Sigmoid colon (tissue), 4 donors: Measurements from ENCODE around the gene DOK6.

ENCODE experiments used
- POLR2A ChIP-seq, 2 donors: fragments of 450-650 bp; IDR thresholded peaks; one replicate each; pipeline ENCODE4 v1.6.1; 2016; ENCODE audit warnings: antibody characterized with exemption in 2 of 2, mild to moderate bottlenecking in 2 of 2, moderate library complexity in 2 of 2
- POLR2AphosphoS5 ChIP-seq, 4 donors: sonication (generic); formaldehyde crosslinking; IDR thresholded peaks; one replicate each; pipeline ENCODE4 v1.6.1; 2017; ENCODE audit warnings: antibody characterized with exemption in 4 of 4
- TF ChIP-seq, protein P1 (sequence below), 4 experiments: fragments of 450-650 bp in 3 of 4; fragments of 200-600 bp in 1 of 4; IDR thresholded peaks; one replicate each; pipeline ENCODE4 v1.5.1; 2016 to 2019; ENCODE audit warnings: antibody characterized with exemption in 4 of 4, mild to moderate bottlenecking in 3 of 4, moderate library complexity in 2 of 4

GRCh38 chr18:69755856-69756496, 355.3 kb downstream of the DOK6 start:
- TF ChIP-seq, protein P1, sequence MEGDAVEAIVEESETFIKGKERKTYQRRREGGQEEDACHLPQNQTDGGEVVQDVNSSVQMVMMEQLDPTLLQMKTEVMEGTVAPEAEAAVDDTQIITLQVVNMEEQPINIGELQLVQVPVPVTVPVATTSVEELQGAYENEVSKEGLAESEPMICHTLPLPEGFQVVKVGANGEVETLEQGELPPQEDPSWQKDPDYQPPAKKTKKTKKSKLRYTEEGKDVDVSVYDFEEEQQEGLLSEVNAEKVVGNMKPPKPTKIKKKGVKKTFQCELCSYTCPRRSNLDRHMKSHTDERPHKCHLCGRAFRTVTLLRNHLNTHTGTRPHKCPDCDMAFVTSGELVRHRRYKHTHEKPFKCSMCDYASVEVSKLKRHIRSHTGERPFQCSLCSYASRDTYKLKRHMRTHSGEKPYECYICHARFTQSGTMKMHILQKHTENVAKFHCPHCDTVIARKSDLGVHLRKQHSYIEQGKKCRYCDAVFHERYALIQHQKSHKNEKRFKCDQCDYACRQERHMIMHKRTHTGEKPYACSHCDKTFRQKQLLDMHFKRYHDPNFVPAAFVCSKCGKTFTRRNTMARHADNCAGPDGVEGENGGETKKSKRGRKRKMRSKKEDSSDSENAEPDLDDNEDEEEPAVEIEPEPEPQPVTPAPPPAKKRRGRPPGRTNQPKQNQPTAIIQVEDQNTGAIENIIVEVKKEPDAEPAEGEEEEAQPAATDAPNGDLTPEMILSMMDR (IDR thresholded peaks at IDR 0.05): no peak
- TF ChIP-seq POLR2A (IDR thresholded peaks at IDR 0.05) (no peak), POLR2AphosphoS5 (IDR thresholded peaks at IDR 0.05) (no peak)
